Measurements from ENCODE around the gene CARTPT.

CARTPT gene
- 0 reads per million in 4 experiments for total RNA-seq

GRCh38 chr5:71719063-71719964 is at the start of gene CARTPT:
Gene CARTPT (plus strand): TSS chr5:71719275. CDS start chr5:71719294, 19 bp downstream.
- no peak for DNase-seq

- DNase-seq: no peak
Observed at GRCh38 chr5:71677977-71678376, 41.1 kb upstream of the CARTPT start.

- no peak for DNase-seq
Observed at GRCh38 chr5:71679714-71680113, 39.4 kb upstream of the CARTPT start.

- DNase-seq: no peak
Observed at GRCh38 chr5:71680510-71680909, 38.6 kb upstream of the CARTPT start.

- DNase-seq: no peak
Observed at GRCh38 chr5:71681296-71681695, 37.8 kb upstream of the CARTPT start.

- DNase-seq: no peak
Observed at GRCh38 chr5:71684309-71684708, 34.8 kb upstream of the CARTPT start.

- DNase-seq: no peak
Observed at GRCh38 chr5:71693828-71694427, 25.1 kb upstream of the CARTPT start.

- no peak for DNase-seq
Observed at GRCh38 chr5:71695071-71695470, 24.0 kb upstream of the CARTPT start.

- DNase-seq: no peak
Observed at GRCh38 chr5:71695595-71695994, 23.5 kb upstream of the CARTPT start.

- no peak for DNase-seq
Observed at GRCh38 chr5:71697967-71698366, 21.1 kb upstream of the CARTPT start.

GRCh38 chr5:71699233-71699632 is 19.8 kb upstream of the CARTPT start:
- no peak for DNase-seq

GRCh38 chr5:71699751-71700150 is 19.3 kb upstream of the CARTPT start:
- no peak for DNase-seq

- no peak for DNase-seq
Observed at GRCh38 chr5:71700803-71701202, 18.3 kb upstream of the CARTPT start.

- no peak for DNase-seq
Observed at GRCh38 chr5:71701407-71701806, 17.7 kb upstream of the CARTPT start.

GRCh38 chr5:71703941-71704340 is 15.1 kb upstream of the CARTPT start:
- no peak for DNase-seq

GRCh38 chr5:71705421-71705820 is 13.7 kb upstream of the CARTPT start:
- no peak for DNase-seq

GRCh38 chr5:71706906-71707305 is 12.2 kb upstream of the CARTPT start:
- DNase-seq: no peak

GRCh38 chr5:71711610-71712009 is 7.5 kb upstream of the CARTPT start:
- DNase-seq: no peak

- no peak for DNase-seq
Observed at GRCh38 chr5:71714911-71715310, 4.2 kb upstream of the CARTPT start.

GRCh38 chr5:71727978-71728377 is 8.9 kb downstream of the CARTPT start:
- DNase-seq: no peak

GRCh38 chr5:71731015-71731414 is 11.9 kb downstream of the CARTPT start:
- no peak for DNase-seq

- no peak for DNase-seq
Observed at GRCh38 chr5:71732011-71732410, 12.9 kb downstream of the CARTPT start.

- no peak for DNase-seq
Observed at GRCh38 chr5:71734141-71734540, 15.1 kb downstream of the CARTPT start.

- no peak for DNase-seq
Observed at GRCh38 chr5:71737931-71738539, 19.0 kb downstream of the CARTPT start.

Data from effector CD8-positive, alpha-beta T cell (primary cell).